DOHH2 (cell line): ENCODE measurements around the gene RUNX1.

Experiments
- EZH2phosphoT487 ChIP-seq: fragments of 200-600 bp; sonication (generic); IDR thresholded peaks from 2 replicates; pipeline ENCODE4 v1.6.1; 2017; ENCODE audit warnings: borderline replicate concordance, mild to moderate bottlenecking, antibody characterized with exemption, low read length, moderate library complexity, mixed read lengths
- TF ChIP-seq, protein P1 (sequence below): fragments of 200-600 bp; sonication (generic); IDR thresholded peaks from one replicate; pipeline ENCODE4 v1.5.1; 2014; ENCODE audit warnings: antibody characterized with exemption, mild to moderate bottlenecking, low read depth, low read length; ENCODE audit not compliant: poor library complexity, severe bottlenecking

- TF ChIP-seq, protein P1, sequence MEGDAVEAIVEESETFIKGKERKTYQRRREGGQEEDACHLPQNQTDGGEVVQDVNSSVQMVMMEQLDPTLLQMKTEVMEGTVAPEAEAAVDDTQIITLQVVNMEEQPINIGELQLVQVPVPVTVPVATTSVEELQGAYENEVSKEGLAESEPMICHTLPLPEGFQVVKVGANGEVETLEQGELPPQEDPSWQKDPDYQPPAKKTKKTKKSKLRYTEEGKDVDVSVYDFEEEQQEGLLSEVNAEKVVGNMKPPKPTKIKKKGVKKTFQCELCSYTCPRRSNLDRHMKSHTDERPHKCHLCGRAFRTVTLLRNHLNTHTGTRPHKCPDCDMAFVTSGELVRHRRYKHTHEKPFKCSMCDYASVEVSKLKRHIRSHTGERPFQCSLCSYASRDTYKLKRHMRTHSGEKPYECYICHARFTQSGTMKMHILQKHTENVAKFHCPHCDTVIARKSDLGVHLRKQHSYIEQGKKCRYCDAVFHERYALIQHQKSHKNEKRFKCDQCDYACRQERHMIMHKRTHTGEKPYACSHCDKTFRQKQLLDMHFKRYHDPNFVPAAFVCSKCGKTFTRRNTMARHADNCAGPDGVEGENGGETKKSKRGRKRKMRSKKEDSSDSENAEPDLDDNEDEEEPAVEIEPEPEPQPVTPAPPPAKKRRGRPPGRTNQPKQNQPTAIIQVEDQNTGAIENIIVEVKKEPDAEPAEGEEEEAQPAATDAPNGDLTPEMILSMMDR = no peak
- no peak for TF ChIP-seq EZH2phosphoT487
Observed at GRCh38 chr21:34971656-34972055, 77.4 kb downstream of the RUNX1 start.
